GM23338 (cell line): Measurements from ENCODE around the gene HOXB5. TPM values are rescaled to one million over a fixed set of nuclear protein-coding genes. Genes with fewer than 3 reads are reported as not detected.
A peak's percentile ranks its signal among the peaks of the same experiment; 100 is the strongest.

Source experiments
- ATAC-seq: fragments of 200-7000 bp; cut with Tn5 transposase; 3 replicates; pipeline ENCODE4 v1.9.1; 2020
- DNase-seq: peaks from one replicate; pipeline ENCODE4 v3.0.0-alpha.2; 2015; ENCODE audit warnings: low spot score
- H2AFZ ChIP-seq: fragments of 200-600 bp; sonication (generic); 2 replicates; pipeline ENCODE4 v1.8.0; 2016; ENCODE audit warnings: antibody characterized with exemption, mild to moderate bottlenecking, moderate library complexity
- H3F3A ChIP-seq: fragments of 200-600 bp; sonication (generic); replicated peaks from 2 replicates; pipeline ENCODE4 v1.8.0; 2017; ENCODE audit warnings: antibody characterized with exemption, mixed run types, low read depth
- H3K27ac ChIP-seq: fragments of 200-600 bp; sonication (generic); 2 replicates; pipeline ENCODE4 v1.6.1; 2016; ENCODE audit warnings: low read depth
- H3K27me3 ChIP-seq: fragments of 200-600 bp; sonication (generic); 2 replicates; pipeline ENCODE4 v1.8.0; 2016; ENCODE audit warnings: mild to moderate bottlenecking, mixed run types, moderate library complexity; ENCODE audit not compliant: insufficient read depth
- H3K36me3 ChIP-seq: fragments of 200-600 bp; sonication (generic); 2 replicates; pipeline ENCODE4 v1.8.0; 2016; ENCODE audit warnings: mild to moderate bottlenecking; ENCODE audit not compliant: insufficient read depth
- H3K4me1 ChIP-seq: fragments of 200-600 bp; sonication (generic); 2 replicates; pipeline ENCODE4 v1.8.0; 2016; ENCODE audit warnings: mild to moderate bottlenecking, moderate library complexity; ENCODE audit not compliant: insufficient read depth
- H3K4me2 ChIP-seq: fragments of 200-600 bp; sonication (generic); 2 replicates; pipeline ENCODE4 v1.7.1; 2017; ENCODE audit warnings: mixed run types
- H3K4me3 ChIP-seq: fragments of 200-600 bp; sonication (generic); 2 replicates; pipeline ENCODE4 v1.6.1; 2016; ENCODE audit warnings: mixed run types
- H3K79me2 ChIP-seq: fragments of 200-600 bp; sonication (generic); replicated peaks from 2 replicates; pipeline ENCODE4 v1.8.0; 2017; ENCODE audit warnings: mild to moderate bottlenecking; ENCODE audit not compliant: insufficient read depth
- H3K9me2 ChIP-seq: fragments of 200-600 bp; sonication (generic); 2 replicates; pipeline ENCODE4 v1.8.0; 2017; ENCODE audit not compliant: insufficient read depth
- H4K20me1 ChIP-seq: fragments of 200-600 bp; sonication (generic); replicated peaks from 2 replicates; pipeline ENCODE4 v1.8.0; 2017; ENCODE audit warnings: mild to moderate bottlenecking; ENCODE audit not compliant: insufficient read depth
- H3K27ac Mint-ChIP-seq: 2 replicates; pipeline ENCODE4 v1.8.0; 2020; ENCODE audit warnings: inconsistent platforms, mild to moderate bottlenecking, moderate library complexity, mixed read lengths
- H3K27me3 Mint-ChIP-seq: 3 replicates; pipeline ENCODE4 v1.8.0; 2022; ENCODE audit warnings: low read depth, mild to moderate bottlenecking, moderate library complexity, mixed read lengths, inconsistent platforms; ENCODE audit not compliant: insufficient read depth, poor library complexity
- H3K36me3 Mint-ChIP-seq: 3 replicates; pipeline ENCODE4 v1.8.0; 2021; ENCODE audit warnings: low read depth, mild to moderate bottlenecking, inconsistent platforms, moderate library complexity, mixed read lengths
- H3K4me1 Mint-ChIP-seq: 3 replicates; pipeline ENCODE4 v1.8.0; 2020; ENCODE audit warnings: mild to moderate bottlenecking, inconsistent platforms, mixed read lengths
- H3K4me3 Mint-ChIP-seq: 3 replicates; pipeline ENCODE4 v1.8.0; 2021; ENCODE audit warnings: moderate library complexity, mild to moderate bottlenecking, inconsistent platforms, mixed read lengths
- H3K9me3 Mint-ChIP-seq: 3 replicates; pipeline ENCODE4 v1.8.0; 2020; ENCODE audit warnings: moderate library complexity, mild to moderate bottlenecking, inconsistent platforms, mixed read lengths
- ETS1 ChIP-seq: IDR thresholded peaks from 2 replicates; pipeline ENCODE4 v1.6.1; 2016; ENCODE audit warnings: antibody characterized with exemption
- EZH2 ChIP-seq: fragments of 200-600 bp; sonication (generic); IDR thresholded peaks from one replicate; pipeline ENCODE4 v1.8.0; 2017; ENCODE audit warnings: antibody characterized with exemption, mild to moderate bottlenecking, low read depth; ENCODE audit not compliant: unreplicated experiment
- REST ChIP-seq: IDR thresholded peaks from one replicate; pipeline ENCODE4 v1.6.1; 2018; ENCODE audit warnings: antibody characterized with exemption; ENCODE audit not compliant: unreplicated experiment
- ZNF331 ChIP-seq: fragments of 250-450 bp; sonication (Bioruptor Pico); IDR thresholded peaks from 2 replicates; pipeline ENCODE4 v1.5.0; 2020; ENCODE audit warnings: low read depth, mild to moderate bottlenecking, moderate library complexity
- ZNF462 ChIP-seq: fragments of 250-450 bp; sonication (Bioruptor Pico); IDR thresholded peaks from 2 replicates; pipeline ENCODE4 v1.5.0; 2020; ENCODE audit warnings: mild to moderate bottlenecking, moderate library complexity
- polyA plus RNA-seq: library from polyadenylated mRNA; unstranded; fragments of >200 nt; fragmentation: Nextera tagmentation; extraction: Ambion mirVana; gene quantifications from 2 replicates; pipeline ENCODE4 v1.2.1, GENCODE V29; 2016
- total RNA-seq: library from RNA; depleted of rRNA; stranded (reverse); fragments of >200 nt; shearing (Covaris generic); gene quantifications from 2 replicates; pipeline ENCODE4 v1.2.3, GENCODE V29; 2014

HOXB5 gene
- total and polyA plus RNA-seq, 2 experiments from 2014 or later = not detected

- no peak for TF ChIP-seq ZNF462
These were observed 5.1 kb downstream of the HOXB5 start (continued) for GRCh38 chr17:48588528-48588927.

- Histone ChIP-seq H3K79me2 (no peaks in the 10 kb centered on the region), H3K4me2 (no peak overlapping the region), H3K36me3 (no peaks in the 10 kb centered on the region), H4K20me1 (peaks cover 66% of the 10 kb centered on the region), H3K27ac (no peak overlapping the region), H3F3A (peaks cover 60% of the 10 kb centered on the region), H3K27me3 (peaks cover 100% of the 10 kb centered on the region), H3K4me1 (peaks cover 52% of the 10 kb centered on the region), H3K4me3 (no peak overlapping the region), H2AFZ (no peak overlapping the region), H3K9me2 (no peaks in the 10 kb centered on the region)
- TF ChIP-seq REST (no peak), ETS1 (no peak), EZH2 (peak; percentile 46), ZNF331 (CRISPR knock-in tag) (no peak)
- no peak overlapping the region for H3K27ac Mint-ChIP-seq
- H3K4me1 Mint-ChIP-seq = peaks cover 39% of the 10 kb centered on the region
- ATAC-seq (no peak), DNase-seq (no peak)
- no peaks in the 10 kb centered on the region; the same call in 1 of the 3 replicates for H3K9me3 Mint-ChIP-seq
- no peaks in the 10 kb centered on the region for H3K36me3 Mint-ChIP-seq
- no peak overlapping the region for H3K4me3 Mint-ChIP-seq
- H3K27me3 Mint-ChIP-seq = peaks cover 100% of the 10 kb centered on the region
These were observed 5.5 kb downstream of the HOXB5 start for GRCh38 chr17:48588074-48588415.
